Ishikawa (cell line): ENCODE data around the gene SLC35A5.

Source experiments
- EGR1 ChIP-seq: IDR thresholded peaks from 2 replicates; pipeline ENCODE4 v1.6.1; 2012
- EP300 ChIP-seq: IDR thresholded peaks from 2 replicates; pipeline ENCODE4 v1.6.1; 2012; ENCODE audit warnings: borderline replicate concordance
- NFIC ChIP-seq: IDR thresholded peaks from 2 replicates; pipeline ENCODE4 v1.6.1; 2012
- RAD21 ChIP-seq: IDR thresholded peaks from 2 replicates; pipeline ENCODE4 v1.6.1; 2012; ENCODE audit warnings: low read depth
- TF ChIP-seq, protein P1 (sequence below): IDR thresholded peaks from 2 replicates; pipeline ENCODE4 v1.6.1; 2012; ENCODE audit warnings: low read depth, mild to moderate bottlenecking

DNA sequence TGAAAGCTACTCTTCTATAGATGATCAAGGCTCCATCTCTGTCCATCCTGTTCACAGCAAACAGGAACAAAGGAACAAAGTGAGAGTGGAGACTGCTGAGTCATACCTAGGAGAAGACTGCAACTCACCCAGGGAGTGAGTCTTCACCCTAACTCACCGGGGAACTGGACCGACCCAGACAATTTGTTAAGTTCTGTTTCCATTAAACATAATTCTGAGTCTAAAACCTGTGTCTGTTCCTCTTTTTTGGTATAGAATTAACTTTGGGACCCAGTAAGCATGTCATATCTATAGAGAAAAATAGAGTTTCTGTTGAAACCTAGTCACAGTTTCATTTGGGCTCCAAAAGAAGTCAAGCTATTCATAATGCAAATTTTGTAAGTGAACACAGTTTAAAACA is 57.5 kb downstream of the SLC35A5 start:
- TF ChIP-seq EP300 (no peak), NFIC (no peak), EGR1 (no peak), RAD21 (no peak)
- TF ChIP-seq, protein P1, sequence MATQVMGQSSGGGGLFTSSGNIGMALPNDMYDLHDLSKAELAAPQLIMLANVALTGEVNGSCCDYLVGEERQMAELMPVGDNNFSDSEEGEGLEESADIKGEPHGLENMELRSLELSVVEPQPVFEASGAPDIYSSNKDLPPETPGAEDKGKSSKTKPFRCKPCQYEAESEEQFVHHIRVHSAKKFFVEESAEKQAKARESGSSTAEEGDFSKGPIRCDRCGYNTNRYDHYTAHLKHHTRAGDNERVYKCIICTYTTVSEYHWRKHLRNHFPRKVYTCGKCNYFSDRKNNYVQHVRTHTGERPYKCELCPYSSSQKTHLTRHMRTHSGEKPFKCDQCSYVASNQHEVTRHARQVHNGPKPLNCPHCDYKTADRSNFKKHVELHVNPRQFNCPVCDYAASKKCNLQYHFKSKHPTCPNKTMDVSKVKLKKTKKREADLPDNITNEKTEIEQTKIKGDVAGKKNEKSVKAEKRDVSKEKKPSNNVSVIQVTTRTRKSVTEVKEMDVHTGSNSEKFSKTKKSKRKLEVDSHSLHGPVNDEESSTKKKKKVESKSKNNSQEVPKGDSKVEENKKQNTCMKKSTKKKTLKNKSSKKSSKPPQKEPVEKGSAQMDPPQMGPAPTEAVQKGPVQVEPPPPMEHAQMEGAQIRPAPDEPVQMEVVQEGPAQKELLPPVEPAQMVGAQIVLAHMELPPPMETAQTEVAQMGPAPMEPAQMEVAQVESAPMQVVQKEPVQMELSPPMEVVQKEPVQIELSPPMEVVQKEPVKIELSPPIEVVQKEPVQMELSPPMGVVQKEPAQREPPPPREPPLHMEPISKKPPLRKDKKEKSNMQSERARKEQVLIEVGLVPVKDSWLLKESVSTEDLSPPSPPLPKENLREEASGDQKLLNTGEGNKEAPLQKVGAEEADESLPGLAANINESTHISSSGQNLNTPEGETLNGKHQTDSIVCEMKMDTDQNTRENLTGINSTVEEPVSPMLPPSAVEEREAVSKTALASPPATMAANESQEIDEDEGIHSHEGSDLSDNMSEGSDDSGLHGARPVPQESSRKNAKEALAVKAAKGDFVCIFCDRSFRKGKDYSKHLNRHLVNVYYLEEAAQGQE: no peak
